Measurements from ENCODE around the gene PDCD6IP.

DNA sequence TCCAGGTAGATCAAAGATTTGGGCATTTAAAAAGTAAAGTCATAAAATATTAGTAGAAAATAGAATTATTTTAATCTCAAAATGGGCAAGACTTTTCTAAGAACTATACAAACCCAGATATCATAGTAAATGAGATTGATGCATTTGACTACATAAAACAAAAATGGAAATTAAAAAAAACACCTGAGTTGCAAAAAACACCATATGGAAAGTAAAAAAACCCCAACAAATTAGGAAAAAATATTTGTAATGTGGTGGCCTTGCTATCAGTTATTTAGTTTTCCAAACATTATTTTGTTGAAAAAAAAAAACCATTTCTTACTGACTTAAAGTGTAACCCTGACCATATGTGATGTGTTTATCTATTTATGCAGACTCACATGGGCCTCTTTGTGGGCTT is 97.2 kb downstream of the PDCD6IP start:
- TF ChIP-seq, protein P1, sequence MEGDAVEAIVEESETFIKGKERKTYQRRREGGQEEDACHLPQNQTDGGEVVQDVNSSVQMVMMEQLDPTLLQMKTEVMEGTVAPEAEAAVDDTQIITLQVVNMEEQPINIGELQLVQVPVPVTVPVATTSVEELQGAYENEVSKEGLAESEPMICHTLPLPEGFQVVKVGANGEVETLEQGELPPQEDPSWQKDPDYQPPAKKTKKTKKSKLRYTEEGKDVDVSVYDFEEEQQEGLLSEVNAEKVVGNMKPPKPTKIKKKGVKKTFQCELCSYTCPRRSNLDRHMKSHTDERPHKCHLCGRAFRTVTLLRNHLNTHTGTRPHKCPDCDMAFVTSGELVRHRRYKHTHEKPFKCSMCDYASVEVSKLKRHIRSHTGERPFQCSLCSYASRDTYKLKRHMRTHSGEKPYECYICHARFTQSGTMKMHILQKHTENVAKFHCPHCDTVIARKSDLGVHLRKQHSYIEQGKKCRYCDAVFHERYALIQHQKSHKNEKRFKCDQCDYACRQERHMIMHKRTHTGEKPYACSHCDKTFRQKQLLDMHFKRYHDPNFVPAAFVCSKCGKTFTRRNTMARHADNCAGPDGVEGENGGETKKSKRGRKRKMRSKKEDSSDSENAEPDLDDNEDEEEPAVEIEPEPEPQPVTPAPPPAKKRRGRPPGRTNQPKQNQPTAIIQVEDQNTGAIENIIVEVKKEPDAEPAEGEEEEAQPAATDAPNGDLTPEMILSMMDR (IDR thresholded peaks at IDR 0.05) = no peak
- TF ChIP-seq POLR2A (IDR thresholded peaks at IDR 0.05) = no peak
